Subcutaneous adipose tissue (tissue), 4 donors: Measurements from ENCODE around the gene TM9SF2. TPM values are rescaled to one million over a fixed set of nuclear protein-coding genes. Genes with fewer than 3 reads are reported as not detected.

ENCODE experiments used
- CTCF ChIP-seq: fragments of 450-650 bp; IDR thresholded peaks from one replicate; pipeline ENCODE4 v1.5.1; 2016; ENCODE audit warnings: low read depth, mild to moderate bottlenecking, control low read depth, antibody characterized with exemption, moderate library complexity
- total RNA-seq, 4 donors: library from RNA; depleted of rRNA; stranded (reverse); fragments of >200 nt; gene quantifications; one replicate each; pipeline ENCODE4 v1.1.0, GENCODE V29; 2016

TM9SF2 gene
- total RNA-seq, 4 donors from 2014 or later = 63.7 to 130 (median 105) TPM

- TF ChIP-seq CTCF = no peak
Observed at GRCh38 chr13:99566125-99567083, 65.1 kb downstream of the TM9SF2 start.

- no peak for TF ChIP-seq CTCF
Observed at GRCh38 chr13:99572131-99572530, 70.9 kb downstream of the TM9SF2 start.

- no peak for TF ChIP-seq CTCF
Observed at GRCh38 chr13:99572921-99573320, 71.6 kb downstream of the TM9SF2 start.

- TF ChIP-seq CTCF = no peak
Observed at GRCh38 chr13:99575376-99576120, 74.3 kb downstream of the TM9SF2 start.

GRCh38 chr13:99577934-99578917 is 77.0 kb downstream of the TM9SF2 start:
- TF ChIP-seq CTCF = no peak

- no peak for TF ChIP-seq CTCF
Observed at GRCh38 chr13:99580500-99581268, 79.4 kb downstream of the TM9SF2 start.
